CD14-positive monocyte (primary cell): ENCODE measurements around the gene TNFAIP2. TPM values are rescaled to one million over a fixed set of nuclear protein-coding genes. Genes with fewer than 3 reads are reported as not detected.

Experiments
- DNase-seq, 3 donors: peaks; one replicate each; pipeline ENCODE4 v3.0.0-alpha.2; 2011 to 2022
- H2AFZ ChIP-seq: 2 replicates; pipeline ENCODE4 v1.6.0; 2012; ENCODE audit warnings: mild to moderate bottlenecking, low read depth, low read length, inconsistent platforms; ENCODE audit not compliant: insufficient read depth, poor library complexity, severe bottlenecking
- H3K27ac ChIP-seq, 2 donors: 1 replicate in 1 of 2; 2 replicates in 1 of 2; pipeline ENCODE4 v1.5.1; 2012 to 2013; ENCODE audit warnings: low read length in 2 of 2, control low read depth in 1 of 2, inconsistent platforms in 1 of 2, low read depth in 1 of 2, mild to moderate bottlenecking in 1 of 2
- H3K27me3 ChIP-seq, 2 donors: one replicate each; pipeline versions ENCODE4 v1.6.0 to v1.6.1; 2011 to 2013; ENCODE audit warnings: low read length in 2 of 2; ENCODE audit not compliant: control insufficient read depth in 2 of 2, insufficient read depth in 2 of 2
- H3K36me3 ChIP-seq, 2 donors: replicated peaks in 1 of 2; 1 replicate in 1 of 2; 2 replicates in 1 of 2; pipeline versions ENCODE4 v1.5.1 to v1.6.1; 2012 to 2013; ENCODE audit warnings: low read length in 2 of 2, control low read depth in 1 of 2, inconsistent platforms in 1 of 2, mild to moderate bottlenecking in 1 of 2; ENCODE audit not compliant: insufficient read depth in 2 of 2, control insufficient read depth in 1 of 2
- H3K4me1 ChIP-seq, 2 donors: 1 replicate in 1 of 2; 2 replicates in 1 of 2; pipeline versions ENCODE4 v1.5.1 to v1.6.1; 2012 to 2013; ENCODE audit warnings: low read length in 2 of 2, control low read depth in 1 of 2, inconsistent platforms in 1 of 2, mild to moderate bottlenecking in 1 of 2, moderate library complexity in 1 of 2; ENCODE audit not compliant: insufficient read depth in 2 of 2, control insufficient read depth in 1 of 2
- H3K4me2 ChIP-seq: replicated peaks from 2 replicates; pipeline ENCODE3; 2012; ENCODE audit warnings: low read length, moderate library complexity, mild to moderate bottlenecking; ENCODE audit not compliant: poor library complexity, severe bottlenecking; ENCODE audit errors: extremely low read depth
- H3K4me3 ChIP-seq, 3 experiments: fragments of 200-600 bp in 1 of 3; sonication (generic) in 1 of 3; replicated peaks in 1 of 3; 1 replicate in 2 of 3; 2 replicates in 1 of 3; pipeline ENCODE4 v1.5.1; 2011 to 2013; ENCODE audit warnings: low read length in 3 of 3, mild to moderate bottlenecking in 3 of 3, control low read depth in 2 of 3, low read depth in 2 of 3, inconsistent platforms in 1 of 3, moderate library complexity in 1 of 3
- H3K79me2 ChIP-seq: 2 replicates; pipeline ENCODE4 v1.6.0; 2012; ENCODE audit warnings: mild to moderate bottlenecking, control low read depth, inconsistent platforms, low read length, moderate library complexity; ENCODE audit not compliant: insufficient read depth
- H3K9ac ChIP-seq: 2 replicates; pipeline ENCODE4 v1.6.0; 2017; ENCODE audit warnings: low read length, mild to moderate bottlenecking; ENCODE audit not compliant: insufficient read depth, poor library complexity, severe bottlenecking
- H3K9me3 ChIP-seq, 2 donors: replicated peaks in 1 of 2; 1 replicate in 1 of 2; 2 replicates in 1 of 2; pipeline versions ENCODE4 v1.5.1 to v1.6.1; 2012 to 2013; ENCODE audit warnings: low read length in 2 of 2, control low read depth in 1 of 2; ENCODE audit not compliant: control insufficient read depth in 1 of 2, insufficient read depth in 1 of 2
- H4K20me1 ChIP-seq: 2 replicates; pipeline ENCODE4 v1.6.0; 2012; ENCODE audit warnings: mild to moderate bottlenecking, low read length, control low read depth, moderate library complexity; ENCODE audit not compliant: insufficient read depth
- H3K27ac Mint-ChIP-seq, 7 donors: one replicate each; pipeline ENCODE4 v1.8.0; 2020; ENCODE audit warnings: mild to moderate bottlenecking in 7 of 7, mixed read lengths in 7 of 7, moderate library complexity in 6 of 7, inconsistent platforms in 2 of 7
- H3K27me3 Mint-ChIP-seq, 3 donors: one replicate each; pipeline ENCODE4 v1.8.0; 2021 to 2022; ENCODE audit warnings: low read depth in 3 of 3, mild to moderate bottlenecking in 3 of 3, mixed read lengths in 3 of 3, moderate library complexity in 3 of 3, inconsistent platforms in 1 of 3
- H3K36me3 Mint-ChIP-seq, 2 donors: one replicate each; pipeline ENCODE4 v1.8.0; 2020; ENCODE audit warnings: mixed read lengths in 2 of 2, inconsistent platforms in 1 of 2, mild to moderate bottlenecking in 1 of 2
- H3K4me1 Mint-ChIP-seq: one replicate; pipeline ENCODE4 v1.8.0; 2020; ENCODE audit warnings: mild to moderate bottlenecking, mixed read lengths
- H3K4me3 Mint-ChIP-seq, 2 donors: one replicate each; pipeline ENCODE4 v1.8.0; 2020; ENCODE audit warnings: mild to moderate bottlenecking in 2 of 2, mixed read lengths in 2 of 2, moderate library complexity in 1 of 2
- H3K9me3 Mint-ChIP-seq, 7 donors: one replicate each; pipeline ENCODE4 v1.8.0; 2020 to 2022; ENCODE audit warnings: mixed read lengths in 7 of 7, mild to moderate bottlenecking in 6 of 7, moderate library complexity in 6 of 7, inconsistent platforms in 2 of 7
- WGBS: methylation state at CpG from one replicate; pipeline ENCODE4 v1.1.5; 2013; ENCODE audit warnings: missing lambda C conversion rate; ENCODE audit not compliant: insufficient coverage; 5-methylcytosine and 5-hydroxymethylcytosine counted together
- intact Hi-C, 2 donors: fragments of 100-400 bp; cut with micrococcal nuclease; formaldehyde crosslinking; loops; one replicate each; pipeline versions ENCODE4 v1.15.0 to v1.15.1; 2023
- polyA plus RNA-seq, 3 donors: library from polyadenylated mRNA; depleted of rRNA in 1 of 3; unstranded in 2 of 3; stranded (reverse) in 1 of 3; fragments of 300-500 nt in 2 of 3; fragments of >200 nt in 1 of 3; fragmentation: Illumina TruSeq in 2 of 3; gene quantifications; 1 replicate in 2 of 3; 2 replicates in 1 of 3; pipeline ENCODE4 v1.2.3, GENCODE V29; 2012 to 2021
- TF ChIP-seq, protein P1 (sequence below): fragments of 200-600 bp; IDR thresholded peaks from one replicate; pipeline ENCODE4 v1.8.0; 2022; ENCODE audit warnings: antibody characterized with exemption, mild to moderate bottlenecking

The TNFAIP2 gene
- polyA plus RNA-seq, 3 donors, result 41.5 to 1,807 (median 50.8) TPM

DNA sequence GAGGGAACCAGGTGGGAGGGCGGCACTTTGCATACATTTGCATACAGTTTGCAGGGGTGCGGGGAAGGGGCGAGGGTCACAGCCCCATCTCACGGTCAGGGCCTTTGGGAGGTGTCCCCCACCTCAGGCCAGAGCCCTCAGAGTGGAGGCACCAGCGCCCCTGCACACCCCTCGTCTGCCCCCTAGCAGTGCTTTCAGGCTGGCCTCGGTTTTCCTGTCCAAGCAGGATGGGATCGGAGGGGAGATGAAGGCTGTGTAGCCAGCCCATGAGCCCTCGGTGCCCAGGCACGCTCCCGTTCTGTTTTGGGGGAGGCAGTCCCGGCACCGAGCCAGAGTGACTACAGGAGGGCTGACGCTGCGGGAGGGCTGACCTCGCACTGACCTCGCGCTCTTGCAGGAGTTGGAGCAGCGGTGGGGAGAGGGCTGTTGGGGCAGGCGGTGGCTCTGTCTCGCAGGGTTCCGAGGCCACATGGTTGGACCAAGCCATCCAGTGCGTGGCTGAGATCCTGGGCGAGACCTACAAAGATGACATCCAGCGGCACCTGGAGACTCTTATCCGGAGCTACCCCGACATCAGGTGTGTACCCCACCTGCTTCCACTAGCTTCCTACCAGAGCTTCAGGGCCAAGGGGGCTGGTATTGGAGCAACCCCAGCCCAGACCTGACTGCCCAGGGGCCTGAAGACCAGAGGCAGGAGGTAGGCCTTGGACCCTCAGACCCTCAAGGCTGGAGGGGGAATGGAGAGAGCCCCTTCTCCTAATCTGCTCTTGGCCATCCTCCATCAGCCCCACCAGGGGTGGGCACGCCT, 15.1 kb upstream of the TNFAIP2 start:
- Histone ChIP-seq H3K4me3 (peak overlapping the region in 1 of 3 experiments; percentile 1), H3K9me3 (no peaks in the 10 kb centered on the region), H3K27me3 (peaks cover 9 to 16% of the 10 kb centered on the region in 2 donors), H3K4me1 (peaks cover 72 to 84% of the 10 kb centered on the region in 2 donors), H3K36me3 (no peaks in the 10 kb centered on the region), H3K79me2 (no peaks in the 10 kb centered on the region), H2AFZ (no peak overlapping the region), H4K20me1 (no peaks in the 10 kb centered on the region), H3K4me2 (peak overlapping the region; percentile 20), H3K9ac (no peak overlapping the region), H3K27ac (peak overlapping the region in 1 of 2 donors; percentile 57)
- 93% methylated on average over 26 of the region's 28 CpGs for WGBS
- H3K4me3 Mint-ChIP-seq, result peak overlapping the region in 1 of 2 donors; percentile 35
- H3K27me3 Mint-ChIP-seq, result peaks cover 21 to 26% (median 26%) of the 10 kb centered on the region in 3 donors
- H3K36me3 Mint-ChIP-seq, result peaks cover 3 to 4% of the 10 kb centered on the region in 2 donors
- TF ChIP-seq, protein P1, sequence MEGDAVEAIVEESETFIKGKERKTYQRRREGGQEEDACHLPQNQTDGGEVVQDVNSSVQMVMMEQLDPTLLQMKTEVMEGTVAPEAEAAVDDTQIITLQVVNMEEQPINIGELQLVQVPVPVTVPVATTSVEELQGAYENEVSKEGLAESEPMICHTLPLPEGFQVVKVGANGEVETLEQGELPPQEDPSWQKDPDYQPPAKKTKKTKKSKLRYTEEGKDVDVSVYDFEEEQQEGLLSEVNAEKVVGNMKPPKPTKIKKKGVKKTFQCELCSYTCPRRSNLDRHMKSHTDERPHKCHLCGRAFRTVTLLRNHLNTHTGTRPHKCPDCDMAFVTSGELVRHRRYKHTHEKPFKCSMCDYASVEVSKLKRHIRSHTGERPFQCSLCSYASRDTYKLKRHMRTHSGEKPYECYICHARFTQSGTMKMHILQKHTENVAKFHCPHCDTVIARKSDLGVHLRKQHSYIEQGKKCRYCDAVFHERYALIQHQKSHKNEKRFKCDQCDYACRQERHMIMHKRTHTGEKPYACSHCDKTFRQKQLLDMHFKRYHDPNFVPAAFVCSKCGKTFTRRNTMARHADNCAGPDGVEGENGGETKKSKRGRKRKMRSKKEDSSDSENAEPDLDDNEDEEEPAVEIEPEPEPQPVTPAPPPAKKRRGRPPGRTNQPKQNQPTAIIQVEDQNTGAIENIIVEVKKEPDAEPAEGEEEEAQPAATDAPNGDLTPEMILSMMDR, result no peak
- H3K4me1 Mint-ChIP-seq, result peaks cover 60% of the 10 kb centered on the region
- no peak for DNase-seq
- peaks cover 0 to 7% (median 4%) of the 10 kb centered on the region in 7 donors for H3K9me3 Mint-ChIP-seq
- H3K27ac Mint-ChIP-seq, result peak overlapping the region in 6 of 7 donors; percentile 48 to 86 (median 75)
- intact Hi-C loops, result no loop called here

- no CpG with 5 or more reads among the region's 9 CpGs for WGBS
These were observed 14.5 kb upstream of the TNFAIP2 start for GRCh38 chr14:103108749-103109207.

More at GRCh38 chr14:103108749-103109207, 14.5 kb upstream of the TNFAIP2 start:
- H3K4me1 Mint-ChIP-seq, result peaks cover 63% of the 10 kb centered on the region
- H4K20me1 ChIP-seq, result no peaks in the 10 kb centered on the region
- peaks cover 15 to 20% (median 19%) of the 10 kb centered on the region in 3 donors for H3K27me3 Mint-ChIP-seq
- H3K4me2 ChIP-seq, result peak overlapping the region; percentile 20
- intact Hi-C loops, result no loop called here
- H2AFZ ChIP-seq, result no peak overlapping the region
- H3K27me3 ChIP-seq, result peaks cover 6 to 10% of the 10 kb centered on the region in 2 donors
- H3K4me3 ChIP-seq, result peak overlapping the region in 1 of 3 experiments; percentile 1
- H3K27ac ChIP-seq, result peak overlapping the region in 1 of 2 donors; percentile 57
- H3K4me1 ChIP-seq, result peaks cover 73 to 84% of the 10 kb centered on the region in 2 donors
- peak overlapping the region; percentile 48 to 86 (median 73) for H3K27ac Mint-ChIP-seq
- no peaks in the 10 kb centered on the region for H3K36me3 ChIP-seq
- no peak overlapping the region for H3K9ac ChIP-seq
- DNase-seq, result peak; percentile 80 to 98 (median 86)
- TF ChIP-seq, protein P1, result no peak
- H3K4me3 Mint-ChIP-seq, result peak overlapping the region in 1 of 2 donors; percentile 35
- H3K9me3 ChIP-seq, result no peaks in the 10 kb centered on the region
- no peaks in the 10 kb centered on the region for H3K36me3 Mint-ChIP-seq
- H3K9me3 Mint-ChIP-seq, result peaks cover 0 to 1% (median 0%) of the 10 kb centered on the region in 7 donors
- no peaks in the 10 kb centered on the region for H3K79me2 ChIP-seq
